ENCODE measurements around the gene LIG3.
"Not testable (repeated sequence)": the region's sequence is repeated elsewhere in the genome, so short reads cannot be mapped to it uniquely, and the experiment has no call there.

Gene LIG3

GRCh38 chr17:34980353-34980680, at the start of gene LIG3:
Gene LIG3 (plus strand): TSS chr17:34980512. CDS start chr17:34983006, 2,494 bp downstream.
- peak; percentile 84 for DNase-seq

DNA sequence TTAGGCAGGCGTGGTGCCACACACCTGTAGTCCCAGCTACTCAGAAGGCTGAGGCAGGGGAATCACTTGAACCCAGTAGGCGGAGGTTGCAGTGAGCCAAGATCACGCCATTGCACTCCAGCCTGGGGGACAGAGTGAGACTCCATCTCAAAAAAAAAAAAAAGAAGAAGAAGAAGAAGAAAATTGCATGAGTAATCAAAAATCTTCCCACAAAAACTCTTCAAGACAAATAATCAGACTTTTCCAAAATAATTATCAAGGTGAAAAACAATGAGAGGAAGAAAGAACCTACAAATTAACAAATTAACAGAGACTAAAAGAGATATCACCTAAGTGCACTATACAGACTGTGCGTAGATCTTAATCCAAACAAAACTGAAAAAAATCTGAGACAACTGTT, 29.5 kb upstream of the LIG3 start:
- DNase-seq: not testable (repeated sequence)

- DNase-seq: no peak
These were observed 21.9 kb upstream of the LIG3 start for GRCh38 chr17:34958438-34958837.

- peak; percentile 62 for DNase-seq
These were observed 19.0 kb upstream of the LIG3 start, which contains the start of the genes CCT6B and ZNF830 for GRCh38 chr17:34961093-34961911. Gene CCT6B (minus strand): TSS chr17:34961460. CDS start chr17:34961393, 67 bp downstream. Gene ZNF830 (plus strand): TSS chr17:34961540. CDS start chr17:34961567, 27 bp downstream.

- DNase-seq: no peak
These were observed 6.1 kb upstream of the LIG3 start for GRCh38 chr17:34974179-34974578.

DNA sequence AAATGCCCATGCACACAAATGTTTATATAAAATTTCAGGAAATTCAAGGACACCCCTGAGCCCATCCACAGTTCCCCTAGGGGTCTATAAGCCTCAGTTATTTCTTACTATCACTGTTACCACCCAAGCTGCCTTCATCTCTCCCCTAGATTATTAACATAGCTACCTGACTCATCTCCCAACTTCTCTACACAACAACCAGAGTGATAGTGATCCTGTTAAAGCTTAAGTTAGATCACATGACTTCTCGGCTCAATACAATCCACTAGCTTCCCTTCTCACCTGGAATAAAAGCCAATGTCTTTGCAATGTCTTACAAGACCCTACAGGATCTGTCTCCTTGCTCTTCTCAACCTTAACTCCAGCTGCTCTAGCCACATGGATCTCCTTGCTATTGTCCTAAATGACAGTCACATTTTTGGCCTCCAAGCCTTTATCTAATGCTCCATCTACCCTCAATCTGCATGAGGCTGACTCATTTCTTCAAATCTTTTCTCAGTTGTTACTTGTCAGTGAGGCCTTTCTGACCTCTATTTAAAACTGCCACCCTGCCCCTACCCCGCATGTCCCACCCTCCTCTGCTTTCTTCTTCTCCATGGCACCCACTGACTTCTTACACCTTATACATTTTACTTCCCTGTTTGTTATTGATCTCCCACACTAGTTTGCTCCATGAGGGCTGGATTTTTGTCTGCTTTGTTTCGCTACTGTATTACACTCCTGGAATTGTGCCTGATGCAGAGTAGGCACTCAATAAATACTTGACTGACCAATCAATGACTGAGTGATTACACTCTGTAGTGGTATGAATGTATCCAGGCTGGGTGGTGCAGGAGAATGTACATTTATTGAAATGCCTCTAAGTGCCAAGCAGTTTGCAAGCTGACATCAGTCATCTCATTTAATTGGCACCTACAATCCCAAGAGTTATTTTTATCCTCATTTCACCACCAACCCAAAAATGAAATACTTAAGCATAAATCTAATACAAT, 5.2 kb upstream of the LIG3 start:
- DNase-seq: no peak

DNA sequence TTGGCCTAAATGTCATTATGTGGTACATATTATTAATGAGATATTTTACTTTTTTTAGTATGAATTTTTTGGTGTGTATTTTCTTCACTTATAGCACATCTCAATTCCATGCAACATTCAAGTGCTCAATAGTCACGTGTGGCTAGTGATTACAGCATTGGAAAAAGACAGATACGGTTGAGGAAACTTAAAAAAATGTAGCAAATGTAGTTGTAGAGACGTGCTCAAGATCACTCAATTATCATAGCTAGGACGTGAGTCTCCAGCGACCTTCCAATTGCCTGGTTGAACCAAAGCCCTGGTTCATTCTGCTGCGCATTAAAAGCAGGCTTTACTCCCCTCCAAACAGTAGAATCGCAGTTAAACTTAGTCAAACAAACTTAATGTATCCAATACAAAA, 1.2 kb upstream of the LIG3 start:
- no peak for DNase-seq

GRCh38 chr17:34979650-34980352, 511 bp upstream of the LIG3 start:
- DNase-seq: peak; percentile 22

DNA sequence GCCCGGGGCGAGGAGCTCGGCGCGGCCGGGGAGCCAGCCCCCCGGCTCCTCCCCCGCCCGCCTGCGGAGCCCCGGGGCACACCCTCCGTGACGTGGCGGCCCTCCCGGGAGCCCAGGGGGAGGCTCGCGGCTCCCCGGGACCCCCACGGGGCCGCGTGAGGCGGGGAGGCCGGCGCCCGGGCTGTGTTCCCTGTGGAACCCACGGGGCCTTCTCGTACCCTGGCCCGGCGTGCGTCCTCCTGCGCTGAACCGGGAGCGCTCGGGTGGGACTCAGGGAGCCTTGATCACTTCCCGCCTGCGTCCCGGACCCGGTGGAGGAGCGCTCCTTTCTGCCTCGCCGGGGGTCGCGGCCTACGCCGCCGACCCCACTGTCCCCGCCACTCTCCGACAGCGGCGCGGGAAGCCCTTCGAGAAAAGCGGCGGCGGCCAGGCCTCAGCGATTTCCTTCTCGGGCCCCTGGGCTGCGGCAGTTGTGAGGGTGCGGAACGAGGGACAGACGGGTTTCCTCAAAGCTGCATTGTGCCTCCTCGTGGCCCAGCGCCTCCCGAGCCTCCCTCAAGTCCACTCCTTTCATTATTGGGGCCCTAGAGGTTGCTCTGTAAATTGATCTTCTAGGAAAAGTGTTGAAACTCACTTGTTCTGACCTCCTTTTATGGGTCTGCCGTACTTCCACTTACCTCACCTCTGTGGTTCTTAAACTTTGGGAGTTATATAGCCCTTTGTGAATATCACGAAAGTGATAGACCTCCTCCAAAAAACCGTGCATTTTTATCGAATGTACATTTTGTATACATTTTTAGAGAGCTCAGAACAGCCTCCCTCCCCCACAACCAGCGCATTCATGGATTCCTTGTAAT, 597 bp downstream of the LIG3 start:
- peak; percentile 57 for DNase-seq

GRCh38 chr17:34981538-34982241, 1.4 kb downstream of the LIG3 start:
- peak; percentile 45 for DNase-seq

- no peak for DNase-seq
These were observed 6.9 kb downstream of the LIG3 start for GRCh38 chr17:34987232-34987631.

DNA sequence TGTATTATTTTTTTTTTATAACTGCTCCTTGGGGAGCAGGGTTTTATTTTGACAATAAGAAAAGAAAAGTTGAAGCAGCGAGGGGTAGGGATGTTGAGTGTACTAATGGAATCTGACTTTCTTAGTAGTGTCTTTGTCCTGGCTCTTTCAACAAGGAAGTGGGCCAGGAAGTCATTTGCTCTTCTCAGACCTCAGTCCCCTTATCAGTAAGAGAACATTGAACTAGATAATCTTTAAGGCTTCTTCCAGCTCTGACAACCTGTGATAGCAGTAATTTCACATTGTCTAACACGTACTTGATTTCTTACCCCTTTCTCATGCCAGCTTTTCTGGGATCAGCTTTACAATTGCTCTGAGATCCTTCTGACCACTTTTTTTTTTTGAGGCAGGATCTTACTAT, 8.3 kb downstream of the LIG3 start:
- no peak for DNase-seq

DNA sequence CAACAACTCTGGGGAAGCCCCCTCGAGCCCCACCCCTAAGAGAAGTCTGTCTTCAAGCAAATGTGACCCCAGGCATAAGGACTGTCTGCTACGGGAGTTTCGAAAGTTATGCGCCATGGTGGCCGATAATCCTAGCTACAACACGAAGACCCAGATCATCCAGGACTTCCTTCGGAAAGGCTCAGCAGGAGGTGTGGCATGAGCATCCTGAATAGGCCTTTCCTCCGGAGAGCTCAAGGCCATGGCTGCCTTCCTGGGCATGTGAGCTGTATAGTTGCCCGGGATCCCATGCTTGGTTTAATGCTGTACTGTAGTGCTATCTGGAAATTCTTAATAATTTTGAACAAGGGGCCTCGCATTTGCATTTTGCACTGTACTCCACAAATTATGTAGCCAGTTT, 9.2 kb downstream of the LIG3 start:
- DNase-seq: no peak

DNA sequence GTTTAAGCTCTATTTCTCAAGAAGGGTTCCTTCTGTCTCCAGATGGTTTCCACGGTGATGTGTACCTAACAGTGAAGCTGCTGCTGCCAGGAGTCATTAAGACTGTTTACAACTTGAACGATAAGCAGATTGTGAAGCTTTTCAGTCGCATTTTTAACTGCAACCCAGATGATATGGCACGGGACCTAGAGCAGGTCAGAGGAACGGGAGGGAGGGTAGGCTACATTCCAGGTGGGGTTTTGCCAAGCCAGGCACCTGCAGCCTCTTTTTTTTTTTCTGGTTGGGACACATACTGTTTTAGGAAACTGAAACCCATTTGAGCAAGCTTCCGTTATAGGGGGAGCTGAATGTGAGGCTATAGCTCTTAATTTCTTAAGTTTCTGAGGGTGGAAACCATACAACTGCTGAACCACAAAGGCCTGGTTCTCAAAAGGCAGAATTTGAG, 10.6 kb downstream of the LIG3 start:
- DNase-seq: no peak

GRCh38 chr17:34991606-34992005, 11.3 kb downstream of the LIG3 start:
- no peak for DNase-seq

GRCh38 chr17:34993031-34993430, 12.7 kb downstream of the LIG3 start:
- no peak for DNase-seq

GRCh38 chr17:34996422-34997285, 16.3 kb downstream of the LIG3 start:
- no peak for DNase-seq

DNA sequence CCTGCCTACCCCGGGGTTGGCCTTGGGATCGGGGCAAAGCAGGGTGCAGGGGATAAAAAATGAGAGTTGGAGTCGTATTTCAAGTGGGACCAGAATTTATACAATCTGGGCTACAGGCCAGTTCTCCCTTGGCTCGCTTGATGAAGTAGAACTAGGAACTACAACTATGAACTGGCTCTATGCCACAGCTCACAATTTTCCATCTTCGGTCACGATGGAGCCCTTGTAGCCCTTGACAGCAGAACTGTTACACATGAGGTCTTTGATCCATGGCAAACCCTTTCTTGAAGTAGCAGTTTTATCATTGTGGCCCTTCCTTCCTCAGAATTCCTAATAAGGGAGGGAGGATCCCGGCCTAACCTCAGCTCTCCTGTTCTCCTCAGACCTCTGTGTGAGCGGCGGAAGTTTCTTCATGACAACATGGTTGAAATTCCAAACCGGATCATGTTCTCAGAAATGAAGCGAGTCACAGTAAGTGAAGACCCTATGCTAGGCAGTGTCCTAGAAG, 17.1 kb downstream of the LIG3 start:
- no peak for DNase-seq

DNA sequence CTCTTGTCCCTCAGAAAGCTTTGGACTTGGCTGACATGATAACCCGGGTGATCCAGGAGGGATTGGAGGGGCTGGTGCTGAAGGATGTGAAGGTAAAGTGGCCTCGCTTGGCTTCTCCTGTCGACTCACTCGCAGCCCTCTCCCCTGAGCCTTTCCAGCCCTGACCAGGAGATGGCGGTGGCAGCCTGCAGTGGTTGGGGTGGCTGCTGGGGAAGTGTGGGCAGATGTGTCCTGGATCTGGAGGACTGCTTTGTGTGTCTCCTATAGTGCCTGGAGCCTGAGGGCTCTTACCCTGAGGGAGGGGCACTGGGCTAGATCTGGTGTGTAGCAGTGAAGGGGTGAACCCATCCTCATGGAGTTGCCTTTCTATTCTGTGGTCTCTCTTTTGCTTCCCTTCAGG, 17.9 kb downstream of the LIG3 start:
- DNase-seq: peak; percentile 50

DNA sequence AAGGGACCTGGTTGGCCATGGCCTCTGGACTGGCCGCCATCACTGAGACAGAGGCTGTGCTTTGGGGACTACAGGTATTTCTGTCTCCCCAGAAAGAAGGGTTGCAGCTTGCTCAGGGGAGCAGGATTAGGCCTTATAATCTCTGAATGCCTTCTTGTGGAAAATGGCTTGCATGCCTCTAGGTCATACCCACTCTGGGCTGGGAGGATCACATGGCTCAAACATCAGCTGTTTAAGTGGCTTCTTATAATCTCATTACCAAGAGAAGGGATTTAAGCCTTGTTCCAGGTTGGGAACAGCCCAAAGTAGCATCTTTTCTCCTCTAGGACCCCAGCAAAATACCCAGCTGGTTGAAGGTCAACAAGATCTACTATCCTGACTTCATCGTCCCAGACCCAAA, 19.1 kb downstream of the LIG3 start:
- no peak for DNase-seq
